ENCODE measurements around the gene TNNT2. TPM values are rescaled to one million over a fixed set of nuclear protein-coding genes. Genes with fewer than 3 reads are reported as not detected.

Gene TNNT2
- total and polyA plus RNA-seq, 2 of the 4 experiments (the other 2 are of a cell fraction) = 0.18 to 1.2 TPM

DNA sequence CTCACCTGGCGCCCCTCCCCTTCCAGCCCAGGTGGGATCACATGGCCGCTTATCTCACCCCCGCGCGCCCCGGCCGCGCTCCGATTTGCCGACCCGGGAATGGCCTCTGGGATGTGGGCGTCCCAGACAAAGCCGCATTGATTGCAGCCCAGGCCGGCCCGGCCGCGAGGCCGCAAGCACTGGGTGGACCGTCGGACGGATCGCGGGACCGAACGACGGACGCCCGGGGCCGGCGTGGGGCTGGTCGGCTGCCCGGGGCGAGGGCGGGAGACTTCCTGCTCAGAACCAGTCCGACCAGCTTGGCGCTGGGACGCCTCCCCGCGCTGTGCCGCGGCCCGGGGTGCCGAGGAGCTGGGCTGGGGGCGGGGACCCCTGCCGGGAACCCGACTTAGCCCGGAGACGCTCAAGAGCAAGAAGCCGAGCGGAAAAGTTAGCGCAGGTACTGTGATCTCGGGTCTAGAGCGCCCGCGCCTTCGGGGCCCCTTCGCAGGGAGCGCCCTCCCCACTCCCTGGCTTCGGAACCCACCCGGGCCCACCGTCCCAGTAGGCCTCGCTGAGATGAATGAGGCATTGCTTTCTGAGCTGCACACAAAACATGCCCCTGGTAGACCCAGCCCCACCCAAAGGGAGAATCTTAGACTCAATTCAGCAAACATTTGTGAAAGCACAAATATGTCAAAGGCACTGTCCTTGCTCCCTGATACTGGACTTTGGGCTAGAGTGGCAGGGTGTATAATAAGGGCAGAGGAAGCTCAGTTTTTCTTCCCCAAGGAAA, 22.1 kb upstream of the TNNT2 start:
- CTCF ChIA-PET = no interaction called here
- dilution Hi-C loops (cut with HindIII; ENCODE audit: low sequenced_read_pairs, unreplicated experiment) (no loop called here), intact Hi-C loops (cut with micrococcal nuclease) (no loop called here)

More for the DNA sequence above, 22.1 kb upstream of the TNNT2 start:
- no peak overlapping the region for H3K23ac ChIP-seq (ENCODE audit: low read depth, low read length)
- H3K18ac ChIP-seq (ENCODE audit: low read depth, low read length) = no peak overlapping the region
- no peak overlapping the region for H3K9ac ChIP-seq (ENCODE audit: low read depth, low read length)
- no peak overlapping the region for H2BK20ac ChIP-seq (ENCODE audit: low read depth, low read length)
- no peak overlapping the region for H3K4me3 ChIP-seq (ENCODE audit: insufficient read depth, low read depth, low read length)
- no peaks in the 10 kb centered on the region for H3K4me1 ChIP-seq (ENCODE audit: control insufficient read depth, insufficient read depth, low read length)
- WGBS, 2 experiments (ENCODE audit: extremely low coverage in 2 of 2, insufficient read length in 1 of 2) = 6% methylated on average over 31 of the region's 62 CpGs; no CpG with 5 or more reads in 1 of the 2 experiments
- no peaks in the 10 kb centered on the region for H3K36me3 ChIP-seq (ENCODE audit: control insufficient read depth, insufficient read depth, low read length)
- in situ Hi-C loops (cut with MboI; ENCODE audit: low sequenced_read_pairs) = no loop called here
- POLR2A ChIA-PET (ENCODE audit: unreplicated experiment) = no interaction called here
- no peak overlapping the region for H3K4ac ChIP-seq (ENCODE audit: low read depth, low read length)
- TF ChIP-seq, protein P1, sequence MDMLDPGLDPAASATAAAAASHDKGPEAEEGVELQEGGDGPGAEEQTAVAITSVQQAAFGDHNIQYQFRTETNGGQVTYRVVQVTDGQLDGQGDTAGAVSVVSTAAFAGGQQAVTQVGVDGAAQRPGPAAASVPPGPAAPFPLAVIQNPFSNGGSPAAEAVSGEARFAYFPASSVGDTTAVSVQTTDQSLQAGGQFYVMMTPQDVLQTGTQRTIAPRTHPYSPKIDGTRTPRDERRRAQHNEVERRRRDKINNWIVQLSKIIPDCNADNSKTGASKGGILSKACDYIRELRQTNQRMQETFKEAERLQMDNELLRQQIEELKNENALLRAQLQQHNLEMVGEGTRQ (IDR thresholded peaks at IDR 0.05; ENCODE audit: low read depth, low read length) = no peak
- TF ChIP-seq BHLHE40 (IDR thresholded peaks at IDR 0.05; ENCODE audit: low read depth, low read length) (no peak), RCOR1 (IDR thresholded peaks at IDR 0.05; ENCODE audit: insufficient replicate concordance, low read length) (no peak), MXI1 (IDR thresholded peaks at IDR 0.05; ENCODE audit: borderline replicate concordance, low read depth, low read length) (no peak), CEBPB (IDR thresholded peaks at IDR 0.05; ENCODE audit: low read depth, low read length) (no peak), POLR2A (IDR thresholded peaks at IDR 0.05; ENCODE audit: low read depth, low read length) (no peak), NFE2L2 (IDR thresholded peaks at IDR 0.05; ENCODE audit: low read depth, low read length) (no peak), RAD21 (IDR thresholded peaks at IDR 0.05; ENCODE audit: low read length) (no peak), MAFK (IDR thresholded peaks at IDR 0.05; ENCODE audit: low read depth, low read length) (no peak), SMC3 (IDR thresholded peaks at IDR 0.05; ENCODE audit: low read depth, low read length) (no peak), FOS (IDR thresholded peaks at IDR 0.05; ENCODE audit: low read depth, low read length) (no peak), MAZ (IDR thresholded peaks at IDR 0.05; ENCODE audit: borderline replicate concordance, low read depth, low read length) (no peak), CHD1 (IDR thresholded peaks at IDR 0.05; ENCODE audit: low read depth, low read length) (no peak), RFX5 (IDR thresholded peaks at IDR 0.05; ENCODE audit: low read depth, low read length) (no peak)
- TF ChIP-seq, protein P2, sequence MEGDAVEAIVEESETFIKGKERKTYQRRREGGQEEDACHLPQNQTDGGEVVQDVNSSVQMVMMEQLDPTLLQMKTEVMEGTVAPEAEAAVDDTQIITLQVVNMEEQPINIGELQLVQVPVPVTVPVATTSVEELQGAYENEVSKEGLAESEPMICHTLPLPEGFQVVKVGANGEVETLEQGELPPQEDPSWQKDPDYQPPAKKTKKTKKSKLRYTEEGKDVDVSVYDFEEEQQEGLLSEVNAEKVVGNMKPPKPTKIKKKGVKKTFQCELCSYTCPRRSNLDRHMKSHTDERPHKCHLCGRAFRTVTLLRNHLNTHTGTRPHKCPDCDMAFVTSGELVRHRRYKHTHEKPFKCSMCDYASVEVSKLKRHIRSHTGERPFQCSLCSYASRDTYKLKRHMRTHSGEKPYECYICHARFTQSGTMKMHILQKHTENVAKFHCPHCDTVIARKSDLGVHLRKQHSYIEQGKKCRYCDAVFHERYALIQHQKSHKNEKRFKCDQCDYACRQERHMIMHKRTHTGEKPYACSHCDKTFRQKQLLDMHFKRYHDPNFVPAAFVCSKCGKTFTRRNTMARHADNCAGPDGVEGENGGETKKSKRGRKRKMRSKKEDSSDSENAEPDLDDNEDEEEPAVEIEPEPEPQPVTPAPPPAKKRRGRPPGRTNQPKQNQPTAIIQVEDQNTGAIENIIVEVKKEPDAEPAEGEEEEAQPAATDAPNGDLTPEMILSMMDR (conservative IDR thresholded peaks at IDR 0.05; ENCODE audit: low read depth, low read length) = no peak
- TF ChIP-seq, protein P3, sequence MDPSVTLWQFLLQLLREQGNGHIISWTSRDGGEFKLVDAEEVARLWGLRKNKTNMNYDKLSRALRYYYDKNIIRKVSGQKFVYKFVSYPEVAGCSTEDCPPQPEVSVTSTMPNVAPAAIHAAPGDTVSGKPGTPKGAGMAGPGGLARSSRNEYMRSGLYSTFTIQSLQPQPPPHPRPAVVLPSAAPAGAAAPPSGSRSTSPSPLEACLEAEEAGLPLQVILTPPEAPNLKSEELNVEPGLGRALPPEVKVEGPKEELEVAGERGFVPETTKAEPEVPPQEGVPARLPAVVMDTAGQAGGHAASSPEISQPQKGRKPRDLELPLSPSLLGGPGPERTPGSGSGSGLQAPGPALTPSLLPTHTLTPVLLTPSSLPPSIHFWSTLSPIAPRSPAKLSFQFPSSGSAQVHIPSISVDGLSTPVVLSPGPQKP (IDR thresholded peaks at IDR 0.05; ENCODE audit: borderline replicate concordance, low read depth, low read length) = no peak
- no peak overlapping the region for H3K4me2 ChIP-seq (ENCODE audit: low read depth, low read length)
- no peaks in the 10 kb centered on the region for H3K79me1 ChIP-seq (ENCODE audit: low read depth in 1 of 2, low read length in 2 of 2)
- H3K27me3 ChIP-seq (ENCODE audit: control insufficient read depth, insufficient read depth, low read length) = peaks cover 87% of the 10 kb centered on the region
- H2BK15ac ChIP-seq (ENCODE audit: low read depth, low read length) = no peak overlapping the region
- H2AK9ac ChIP-seq (replicated peaks; ENCODE audit: low read depth, low read length, poor library complexity) = no peak overlapping the region
- H3K9me1 ChIP-seq (ENCODE audit: insufficient read depth, low read length) = no peaks in the 10 kb centered on the region
- no peak overlapping the region for H2BK120ac ChIP-seq (ENCODE audit: low read depth, low read length)
- H2AFZ ChIP-seq (replicated peaks; ENCODE audit: low read length, poor library complexity) = peak overlapping the region; percentile 41
- ATAC-seq (ENCODE audit: low read depth) = peak; percentile 48
- no peaks in the 10 kb centered on the region for H4K20me1 ChIP-seq (ENCODE audit: insufficient read depth, low read length)
- H3K56ac ChIP-seq (ENCODE audit: extremely low read depth, insufficient read depth, low read length) = no peak overlapping the region
- H4K91ac ChIP-seq (ENCODE audit: insufficient read depth, low read depth, low read length) = no peak overlapping the region
- H4K8ac ChIP-seq (ENCODE audit: low read depth in 2 of 2, low read length in 2 of 2) = no peak overlapping the region
- no peak for DNase-seq
- no peak overlapping the region for H2AK5ac ChIP-seq (ENCODE audit: low read depth, low read length)
- H3K14ac ChIP-seq (replicated peaks; ENCODE audit: low read depth, low read length) = no peak overlapping the region
- no peak overlapping the region for H4K5ac ChIP-seq (ENCODE audit: low read depth, low read length)
- H3K27ac ChIP-seq (ENCODE audit: insufficient read depth, low read length) = no peak overlapping the region
- H2BK5ac ChIP-seq (ENCODE audit: low read depth, low read length, poor library complexity, severe bottlenecking) = no peak overlapping the region
- no peaks in the 10 kb centered on the region for H3K9me3 ChIP-seq (ENCODE audit: control insufficient read depth, insufficient read depth, low read length)
- BruUV-seq (replicated peaks) = no TSS peak

All from IMR-90 (cell line).